ENCODE data around the gene SYPL2. TPM values are rescaled to one million over a fixed set of nuclear protein-coding genes. Genes with fewer than 3 reads are reported as not detected.
"Not testable (repeated sequence)": the region's sequence is repeated elsewhere in the genome, so short reads cannot be mapped to it uniquely, and the experiment has no call there.

The SYPL2 gene
- total RNA-seq, 1 donor from 2014 or later = not detected

DNA sequence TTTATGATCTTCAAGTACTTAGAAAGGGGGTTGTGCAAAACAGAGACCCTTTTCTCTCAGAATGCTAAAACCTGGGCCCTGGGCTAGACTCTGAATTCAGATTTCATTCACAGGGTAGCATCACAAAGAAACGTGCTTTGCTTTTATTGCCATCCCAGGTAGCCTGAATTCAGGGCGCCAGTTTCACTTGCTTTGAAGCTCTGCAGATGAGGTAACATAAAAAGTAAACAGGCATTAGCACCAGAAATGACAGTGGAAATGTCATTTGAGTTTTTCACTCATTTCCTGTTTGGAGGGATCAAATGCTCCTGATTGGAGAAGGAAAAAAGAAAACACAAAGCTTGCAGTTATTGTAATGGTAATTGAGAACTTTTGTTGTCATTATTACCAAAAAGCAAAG is 2.6 kb downstream of the SYPL2 start:
- H3K27ac ChIP-seq = no peak overlapping the region
- H3F3A ChIP-seq (ENCODE audit: low read depth) = peaks cover 25% of the 10 kb centered on the region
- peaks cover 12% of the 10 kb centered on the region for H4K20me1 ChIP-seq (ENCODE audit: low read depth)
- H2AFZ ChIP-seq (replicated peaks) = no peak overlapping the region
- Mint-ChIP-seq H3K27ac (no peak overlapping the region), H3K4me3 (no peak overlapping the region), H3K27me3 (ENCODE audit: insufficient read depth, low read depth) (peaks cover 51% of the 10 kb centered on the region), H3K4me1 (peaks cover 2% of the 10 kb centered on the region), H3K36me3 (no peaks in the 10 kb centered on the region), H3K9me3 (no peaks in the 10 kb centered on the region)
- peaks cover 98% of the 10 kb centered on the region for H3K27me3 ChIP-seq
- H3K36me3 ChIP-seq = no peaks in the 10 kb centered on the region
- no peaks in the 10 kb centered on the region for H3K79me2 ChIP-seq (ENCODE audit: low read depth)
- H3K4me3 ChIP-seq = no peak overlapping the region
- peaks cover 4% of the 10 kb centered on the region for H3K4me1 ChIP-seq
- no peak overlapping the region for H3K4me2 ChIP-seq
- H3K9ac ChIP-seq = no peak overlapping the region
- H3K9me3 ChIP-seq (ENCODE audit: low read depth) = no peaks in the 10 kb centered on the region
- DNase-seq (ENCODE audit: low spot score) = no peak
- TF ChIP-seq EZH2 (IDR thresholded peaks at IDR 0.05) (no peak), EZH2phosphoT487 (IDR thresholded peaks at IDR 0.05) (no peak)
- TF ChIP-seq, protein P1, sequence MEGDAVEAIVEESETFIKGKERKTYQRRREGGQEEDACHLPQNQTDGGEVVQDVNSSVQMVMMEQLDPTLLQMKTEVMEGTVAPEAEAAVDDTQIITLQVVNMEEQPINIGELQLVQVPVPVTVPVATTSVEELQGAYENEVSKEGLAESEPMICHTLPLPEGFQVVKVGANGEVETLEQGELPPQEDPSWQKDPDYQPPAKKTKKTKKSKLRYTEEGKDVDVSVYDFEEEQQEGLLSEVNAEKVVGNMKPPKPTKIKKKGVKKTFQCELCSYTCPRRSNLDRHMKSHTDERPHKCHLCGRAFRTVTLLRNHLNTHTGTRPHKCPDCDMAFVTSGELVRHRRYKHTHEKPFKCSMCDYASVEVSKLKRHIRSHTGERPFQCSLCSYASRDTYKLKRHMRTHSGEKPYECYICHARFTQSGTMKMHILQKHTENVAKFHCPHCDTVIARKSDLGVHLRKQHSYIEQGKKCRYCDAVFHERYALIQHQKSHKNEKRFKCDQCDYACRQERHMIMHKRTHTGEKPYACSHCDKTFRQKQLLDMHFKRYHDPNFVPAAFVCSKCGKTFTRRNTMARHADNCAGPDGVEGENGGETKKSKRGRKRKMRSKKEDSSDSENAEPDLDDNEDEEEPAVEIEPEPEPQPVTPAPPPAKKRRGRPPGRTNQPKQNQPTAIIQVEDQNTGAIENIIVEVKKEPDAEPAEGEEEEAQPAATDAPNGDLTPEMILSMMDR (IDR thresholded peaks at IDR 0.05) = no peak

DNA sequence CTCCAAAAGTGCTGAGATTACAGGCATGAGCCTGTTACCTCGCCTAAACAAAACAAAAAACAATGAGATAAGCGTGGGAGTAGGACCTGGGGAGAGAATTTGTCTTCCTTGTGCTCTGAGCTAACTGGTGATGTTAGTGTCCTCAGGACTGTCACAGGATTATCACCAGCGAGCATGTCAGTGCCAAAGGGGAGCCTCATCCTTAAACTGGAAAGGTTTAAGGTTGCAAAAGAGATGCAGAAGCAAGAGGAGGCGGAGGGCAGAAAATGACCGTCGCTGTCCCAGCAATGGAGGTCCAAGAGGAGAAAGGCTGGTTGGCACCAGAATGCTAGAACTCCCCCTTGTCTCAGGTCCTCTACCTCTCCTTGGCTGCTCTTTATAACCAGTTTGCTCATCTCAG is 3.9 kb downstream of the SYPL2 start:
- no peaks in the 10 kb centered on the region for H3K36me3 Mint-ChIP-seq
- Histone ChIP-seq H3K4me2 (no peak overlapping the region), H3K79me2 (ENCODE audit: low read depth) (no peaks in the 10 kb centered on the region), H3K4me1 (peaks cover 4% of the 10 kb centered on the region), H3K9ac (no peak overlapping the region), H3K36me3 (no peaks in the 10 kb centered on the region), H3F3A (ENCODE audit: low read depth) (peaks cover 25% of the 10 kb centered on the region), H3K9me3 (ENCODE audit: low read depth) (no peaks in the 10 kb centered on the region), H3K27ac (no peak overlapping the region), H3K4me3 (no peak overlapping the region), H2AFZ (replicated peaks) (no peak overlapping the region), H4K20me1 (ENCODE audit: low read depth) (peaks cover 11% of the 10 kb centered on the region), H3K27me3 (peaks cover 96% of the 10 kb centered on the region)
- TF ChIP-seq, protein P1 (IDR thresholded peaks at IDR 0.05) = no peak
- TF ChIP-seq EZH2phosphoT487 (IDR thresholded peaks at IDR 0.05) (no peak), EZH2 (IDR thresholded peaks at IDR 0.05) (no peak)
- no peaks in the 10 kb centered on the region for H3K9me3 Mint-ChIP-seq
- H3K27me3 Mint-ChIP-seq (ENCODE audit: insufficient read depth, low read depth) = peaks cover 40% of the 10 kb centered on the region
- H3K4me1 Mint-ChIP-seq = peaks cover 2% of the 10 kb centered on the region
- no peak overlapping the region for H3K4me3 Mint-ChIP-seq
- H3K27ac Mint-ChIP-seq = no peak overlapping the region
- DNase-seq (ENCODE audit: low spot score) = no peak

DNA sequence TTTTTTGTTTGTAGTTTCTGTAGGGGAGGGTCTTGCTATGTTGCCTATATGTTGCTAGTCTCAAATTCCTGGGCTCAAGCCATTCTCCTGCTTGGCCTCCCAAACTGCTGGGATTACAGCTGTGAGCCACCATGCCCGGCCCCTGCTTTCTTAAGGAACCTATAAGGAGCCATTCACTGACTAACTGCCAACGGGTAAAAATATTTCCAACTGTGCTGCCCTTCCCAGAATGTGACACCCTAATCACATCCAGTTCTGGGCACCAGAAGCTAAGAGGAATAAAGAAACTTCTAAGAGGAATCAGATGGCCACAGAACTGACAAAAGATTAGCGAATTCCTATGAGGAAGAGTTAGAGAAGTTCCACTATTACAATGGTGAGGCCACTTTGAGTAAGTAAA is 6.4 kb downstream of the SYPL2 start:
- Mint-ChIP-seq H3K4me3 (peak overlapping the region; percentile 55), H3K9me3 (no peaks in the 10 kb centered on the region), H3K27ac (no peak overlapping the region), H3K27me3 (ENCODE audit: insufficient read depth, low read depth) (peaks cover 32% of the 10 kb centered on the region), H3K36me3 (no peaks in the 10 kb centered on the region), H3K4me1 (no peaks in the 10 kb centered on the region)
- H3K27ac ChIP-seq = no peak overlapping the region
- H3K4me3 ChIP-seq = no peak overlapping the region
- H3K27me3 ChIP-seq = peaks cover 89% of the 10 kb centered on the region
- H3K36me3 ChIP-seq = no peaks in the 10 kb centered on the region
- no peak overlapping the region for H2AFZ ChIP-seq (replicated peaks)
- H4K20me1 ChIP-seq (ENCODE audit: low read depth) = no peaks in the 10 kb centered on the region
- H3K79me2 ChIP-seq (ENCODE audit: low read depth) = no peaks in the 10 kb centered on the region
- H3K9me3 ChIP-seq (ENCODE audit: low read depth) = no peaks in the 10 kb centered on the region
- no peak overlapping the region for H3K4me2 ChIP-seq
- TF ChIP-seq EZH2phosphoT487 (IDR thresholded peaks at IDR 0.05) (no peak), EZH2 (IDR thresholded peaks at IDR 0.05) (no peak)
- TF ChIP-seq, protein P1 (IDR thresholded peaks at IDR 0.05) = no peak
- no peaks in the 10 kb centered on the region for H3K4me1 ChIP-seq
- no peak overlapping the region for H3K9ac ChIP-seq
- H3F3A ChIP-seq (ENCODE audit: low read depth) = peaks cover 4% of the 10 kb centered on the region
- DNase-seq (ENCODE audit: low spot score) = no peak

DNA sequence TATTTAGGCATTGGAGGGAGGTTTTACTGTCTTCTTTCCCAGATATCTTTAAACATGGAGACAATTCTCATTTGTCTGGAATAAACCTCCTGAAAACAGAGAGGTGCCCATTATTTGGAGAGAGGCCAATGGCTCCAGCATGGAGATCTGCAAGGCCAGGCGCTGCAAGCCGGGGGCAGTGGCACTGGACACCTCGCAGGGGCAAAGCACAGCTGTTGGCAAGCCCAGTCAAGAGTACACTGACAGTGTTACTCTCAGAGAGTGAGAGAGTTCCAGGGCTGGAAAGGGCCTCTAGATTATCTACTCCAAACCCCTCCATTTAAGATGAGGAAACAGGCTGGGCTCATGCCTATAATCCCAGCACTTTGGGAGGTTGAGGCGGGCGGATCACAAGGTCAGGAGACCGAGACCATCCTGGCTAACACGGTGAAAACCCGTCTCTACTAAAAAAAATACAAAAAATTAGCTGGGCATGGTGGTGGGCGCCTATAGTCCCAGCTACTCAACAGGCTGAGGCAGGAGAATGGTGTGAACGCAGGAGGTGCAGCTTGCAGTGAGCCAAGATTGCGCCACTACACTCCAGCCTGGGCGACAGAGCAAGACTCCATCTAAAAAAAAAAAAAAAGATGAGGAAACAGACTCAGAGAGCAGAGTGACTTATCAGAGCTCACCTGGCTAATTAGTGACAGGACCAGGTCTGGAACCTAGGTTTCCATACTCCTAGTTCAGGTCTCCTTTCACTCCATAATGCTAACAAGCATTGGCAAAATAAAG is 7.1 kb downstream of the SYPL2 start:
- H3K36me3 Mint-ChIP-seq; DNase-seq (ENCODE audit: low spot score); H3K9me3 Mint-ChIP-seq; H3K4me1 ChIP-seq; H3K9me3 ChIP-seq (ENCODE audit: low read depth); H3F3A ChIP-seq (ENCODE audit: low read depth); H3K36me3 ChIP-seq; H3K9ac ChIP-seq; H3K79me2 ChIP-seq (ENCODE audit: low read depth); H2AFZ ChIP-seq (replicated peaks); H3K4me1 Mint-ChIP-seq; H3K27ac Mint-ChIP-seq; H4K20me1 ChIP-seq (ENCODE audit: low read depth); H3K4me2 ChIP-seq; H3K27ac ChIP-seq; H3K4me3 ChIP-seq: not testable (repeated sequence)
- Mint-ChIP-seq H3K27me3 (ENCODE audit: insufficient read depth, low read depth) (peaks cover 25% of the 10 kb centered on the region), H3K4me3 (peak overlapping the region; percentile 55)
- peaks cover 86% of the 10 kb centered on the region for H3K27me3 ChIP-seq

Data from neural progenitor cell (in vitro differentiated cells).